SU-DHL-6 (cell line): ENCODE measurements around the gene RABL2B.

Experiments
- CTCF ChIP-seq: fragments of 200-600 bp; sonication (generic); IDR thresholded peaks from one replicate; pipeline ENCODE4 v1.5.1; 2017; ENCODE audit warnings: antibody characterized with exemption, mild to moderate bottlenecking, low read length, moderate library complexity; ENCODE audit not compliant: insufficient read depth, poor library complexity, severe bottlenecking
- EZH2phosphoT487 ChIP-seq: fragments of 200-600 bp; sonication (generic), shearing (Covaris generic); conservative IDR thresholded peaks from 2 replicates; pipeline ENCODE4 v1.6.1; 2018; ENCODE audit warnings: mild to moderate bottlenecking, antibody characterized with exemption, low read length, moderate library complexity, mixed read lengths

GRCh38 chr22:50732681-50733080 lies 50.8 kb downstream of the RABL2B start:
- TF ChIP-seq CTCF: no peak
- no peak for TF ChIP-seq EZH2phosphoT487
